GM13977 (cell line): ENCODE measurements around the gene RNF225.

Experiments
- DNase-seq: peaks from one replicate; pipeline ENCODE4 v3.0.0; 2012; ENCODE audit warnings: low spot score
- in situ Hi-C: fragments of 300-500 bp; cut with MboI; formaldehyde crosslinking; loops from one replicate; pipeline ENCODE4 v1.12.0; 2022; ENCODE audit warnings: low sequenced_read_pairs, low pct_unique_long_range_greater_than_20kb, mixed read lengths, inconsistent platforms; ENCODE audit not compliant: unreplicated experiment
- TF ChIP-seq, protein P1 (sequence below): IDR thresholded peaks from 2 replicates; pipeline ENCODE4 v1.5.1; 2012; ENCODE audit warnings: mild to moderate bottlenecking, control low read depth; ENCODE audit not compliant: insufficient read depth; ENCODE audit errors: extremely low read depth, missing control alignments

Gene RNF225

DNA sequence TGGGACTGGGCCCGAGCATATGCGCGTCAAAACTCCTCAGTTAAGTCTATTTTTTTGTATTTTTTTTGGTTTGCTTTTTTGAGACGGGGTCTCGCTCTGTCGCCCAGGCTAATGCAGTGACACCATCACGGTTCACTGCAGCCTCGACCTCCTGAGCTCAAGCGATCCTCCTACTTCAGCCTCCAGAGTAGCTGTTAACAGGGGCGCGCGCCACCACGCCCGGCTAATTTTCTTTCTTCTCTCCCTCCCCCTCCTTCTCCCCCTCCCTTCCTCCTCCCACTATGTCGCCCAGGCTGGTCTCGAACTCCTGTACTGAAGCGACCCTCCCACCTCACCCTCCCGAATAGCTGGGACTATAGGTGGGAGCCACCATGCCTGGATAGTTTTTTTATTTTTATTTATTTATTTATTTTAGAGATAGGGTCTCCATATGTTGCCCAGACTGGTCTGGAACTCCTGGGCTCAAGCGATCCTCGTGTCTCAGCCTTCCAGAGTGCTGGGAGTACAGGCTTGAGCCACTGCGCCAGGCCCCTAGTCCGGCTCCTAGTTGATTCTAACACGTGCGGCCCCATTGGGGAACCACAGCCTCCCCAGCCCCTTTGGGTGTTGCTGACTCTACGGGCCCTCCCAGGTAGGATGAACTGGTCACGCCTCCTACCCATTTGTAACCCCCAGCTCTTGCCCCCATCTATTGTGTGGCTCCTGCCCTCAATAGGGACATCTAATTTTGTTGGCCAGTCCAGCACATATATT is 13.8 kb upstream of the RNF225 start:
- TF ChIP-seq, protein P1, sequence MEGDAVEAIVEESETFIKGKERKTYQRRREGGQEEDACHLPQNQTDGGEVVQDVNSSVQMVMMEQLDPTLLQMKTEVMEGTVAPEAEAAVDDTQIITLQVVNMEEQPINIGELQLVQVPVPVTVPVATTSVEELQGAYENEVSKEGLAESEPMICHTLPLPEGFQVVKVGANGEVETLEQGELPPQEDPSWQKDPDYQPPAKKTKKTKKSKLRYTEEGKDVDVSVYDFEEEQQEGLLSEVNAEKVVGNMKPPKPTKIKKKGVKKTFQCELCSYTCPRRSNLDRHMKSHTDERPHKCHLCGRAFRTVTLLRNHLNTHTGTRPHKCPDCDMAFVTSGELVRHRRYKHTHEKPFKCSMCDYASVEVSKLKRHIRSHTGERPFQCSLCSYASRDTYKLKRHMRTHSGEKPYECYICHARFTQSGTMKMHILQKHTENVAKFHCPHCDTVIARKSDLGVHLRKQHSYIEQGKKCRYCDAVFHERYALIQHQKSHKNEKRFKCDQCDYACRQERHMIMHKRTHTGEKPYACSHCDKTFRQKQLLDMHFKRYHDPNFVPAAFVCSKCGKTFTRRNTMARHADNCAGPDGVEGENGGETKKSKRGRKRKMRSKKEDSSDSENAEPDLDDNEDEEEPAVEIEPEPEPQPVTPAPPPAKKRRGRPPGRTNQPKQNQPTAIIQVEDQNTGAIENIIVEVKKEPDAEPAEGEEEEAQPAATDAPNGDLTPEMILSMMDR = no peak
- in situ Hi-C loops = no loop called here
- DNase-seq = no peak

DNA sequence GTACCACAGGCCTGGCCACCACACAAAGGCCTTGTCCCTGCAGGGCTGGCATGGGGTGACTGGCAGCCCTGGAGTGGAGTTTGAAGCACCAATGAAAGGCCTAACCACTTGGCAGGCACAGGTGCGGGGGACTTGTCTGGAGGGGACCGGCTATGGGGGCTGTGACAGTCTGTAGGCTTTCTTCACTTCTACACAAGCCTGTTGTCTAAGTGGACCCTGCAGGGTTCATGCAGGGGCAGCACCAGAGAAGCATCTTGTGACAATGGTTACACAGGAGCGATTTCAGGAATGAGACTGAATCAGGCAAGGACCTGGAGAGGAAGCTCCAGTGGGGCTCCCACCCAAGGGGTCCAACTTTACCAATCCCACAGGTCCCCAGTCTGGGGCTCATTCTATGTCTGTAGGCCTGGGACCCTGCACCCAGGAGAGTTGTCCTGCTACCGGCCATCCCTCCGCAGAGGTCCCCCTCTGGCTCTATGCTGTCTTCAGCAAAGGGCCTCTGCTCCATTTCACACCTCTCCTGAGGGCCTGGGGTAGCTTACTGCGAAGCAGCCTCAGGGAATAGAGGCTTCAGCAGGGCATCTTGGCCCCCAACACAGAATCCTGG is 12.4 kb upstream of the RNF225 start:
- in situ Hi-C loops = no loop called here
- no peak for DNase-seq
- TF ChIP-seq, protein P1 = no peak

DNA sequence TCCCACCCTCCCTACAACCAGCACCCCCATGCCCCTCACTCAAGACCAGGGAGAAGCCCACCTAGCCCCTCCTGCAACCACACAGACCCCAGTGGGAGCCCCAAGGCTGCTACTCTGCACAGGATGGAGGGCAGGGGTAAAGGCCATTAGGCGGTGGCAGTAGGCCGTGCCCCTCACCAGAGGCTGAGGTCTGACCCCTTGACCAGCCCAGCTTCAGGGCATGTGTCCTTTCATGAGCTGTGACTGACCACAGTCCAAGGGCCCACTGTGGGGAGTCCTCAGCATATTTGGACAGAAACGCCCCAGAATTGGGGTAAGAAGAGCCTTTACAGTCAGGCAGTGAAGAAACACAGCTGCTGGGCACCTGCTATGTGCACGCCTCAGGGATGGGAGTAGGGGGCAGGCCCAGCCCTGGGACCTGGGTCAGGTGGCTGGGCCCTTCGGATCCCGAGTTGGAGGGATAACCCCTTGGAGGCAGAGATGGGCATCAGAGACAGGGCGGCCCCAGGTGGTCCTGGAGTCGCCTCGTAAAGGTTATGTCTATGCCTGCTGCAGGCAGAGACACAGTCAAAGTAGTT is 10.1 kb upstream of the RNF225 start:
- in situ Hi-C loops = no loop called here
- DNase-seq = no peak
- TF ChIP-seq, protein P1 = no peak

DNA sequence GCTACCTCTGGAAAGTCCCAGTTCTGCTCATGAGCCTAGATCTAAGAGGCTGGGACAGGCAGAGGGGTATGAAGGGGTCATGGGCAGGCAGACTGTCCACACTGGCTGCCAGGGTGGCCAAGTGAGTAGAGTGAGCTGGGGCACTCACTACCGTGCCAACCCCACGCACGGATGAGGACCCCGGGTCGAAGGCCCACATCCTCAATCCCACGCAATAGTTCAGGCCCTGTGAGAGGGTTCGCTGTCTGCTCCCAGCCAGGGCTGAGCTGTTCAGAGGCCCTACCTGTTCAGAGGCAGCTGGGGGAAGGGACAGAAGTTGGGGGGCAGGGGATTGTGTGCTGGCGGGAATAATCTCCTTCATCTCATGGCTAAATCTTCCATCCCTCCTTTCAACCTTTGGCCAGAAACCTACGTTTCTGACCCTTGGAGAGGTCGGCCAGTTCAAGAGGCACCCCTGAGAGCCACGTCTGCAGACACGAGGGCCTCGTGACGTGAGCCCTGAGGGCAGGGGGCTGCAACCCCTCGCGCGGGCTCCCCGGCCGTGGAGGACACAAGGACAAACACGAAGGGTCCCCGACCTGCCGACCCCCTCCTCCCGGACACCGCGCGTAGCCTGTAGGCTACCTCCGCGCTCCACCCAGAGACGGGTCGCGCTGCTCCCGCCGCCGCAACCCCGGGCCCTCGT is 9.4 kb upstream of the RNF225 start:
- in situ Hi-C loops = no loop called here

GRCh38 chr19:58386576-58387337 is 8.7 kb upstream of the RNF225 start, which contains the start of gene RPS5:
RPS5 (plus strand) TSS chr19:58387269; CDS start chr19:58388138, 869 bp downstream.
- in situ Hi-C loops = no loop called here
- TF ChIP-seq, protein P1 = no peak
- DNase-seq = peak; percentile 99

More for the DNA sequence above, 9.4 kb upstream of the RNF225 start:
- TF ChIP-seq, protein P1 = no peak
- no peak for DNase-seq
